NCI-H1417 treated with DMSO at 0.1 percent for 48 hours (cell line): ENCODE results near the gene UFC1.
A peak's percentile ranks its signal among the peaks of the same experiment; 100 is the strongest.

Source experiments
- DNase-seq: peaks from one replicate; lab custom pipeline; 2025; lab: John Stamatoyannopoulos, UW

UFC1 gene

DNA sequence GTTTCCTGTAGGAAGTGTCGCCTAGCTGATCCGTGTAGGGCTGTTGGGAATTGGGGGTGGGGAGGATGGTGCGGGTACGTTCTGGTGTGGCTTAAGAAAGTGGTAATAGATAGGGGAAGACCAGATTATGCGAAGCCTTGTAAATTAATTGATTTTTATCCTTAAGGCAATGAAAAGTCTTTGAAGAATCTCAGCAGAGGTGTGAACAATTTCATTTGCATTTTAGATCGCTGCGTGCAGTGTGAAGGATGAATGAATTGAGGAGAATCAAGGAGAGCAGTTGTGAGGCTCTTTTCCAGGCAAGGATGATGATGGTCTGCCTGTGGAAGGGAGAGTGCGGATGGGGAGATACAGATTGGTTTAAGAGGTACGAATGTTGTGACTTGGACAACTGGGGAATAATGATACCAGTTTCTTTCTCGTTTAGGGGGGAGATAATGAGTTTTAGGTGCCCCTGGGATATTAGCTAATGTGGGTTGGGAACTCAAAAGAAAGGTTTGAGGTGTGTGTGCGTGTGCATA is 20.5 kb upstream of the UFC1 start:
- no peak for DNase-seq

DNA sequence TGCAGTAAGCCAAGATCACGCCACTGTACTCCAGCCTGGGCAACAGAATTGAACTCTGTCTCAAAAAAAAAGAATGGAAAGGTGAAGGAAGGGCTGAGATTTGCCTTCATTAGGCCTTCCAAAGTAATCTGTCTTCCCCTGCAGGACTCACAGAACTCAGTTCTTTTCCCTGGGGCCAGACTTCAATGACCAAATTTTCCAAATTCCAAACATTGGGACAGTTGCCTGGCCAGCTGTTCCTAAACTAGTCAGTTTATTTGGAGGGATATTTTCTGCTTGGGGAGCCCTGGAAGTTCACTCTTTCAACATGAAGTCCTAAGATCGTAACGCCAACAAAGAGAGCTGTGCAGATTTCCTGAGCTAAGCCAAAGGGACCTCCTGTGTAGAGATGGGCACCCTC is 15.9 kb upstream of the UFC1 start:
- no peak for DNase-seq

DNA sequence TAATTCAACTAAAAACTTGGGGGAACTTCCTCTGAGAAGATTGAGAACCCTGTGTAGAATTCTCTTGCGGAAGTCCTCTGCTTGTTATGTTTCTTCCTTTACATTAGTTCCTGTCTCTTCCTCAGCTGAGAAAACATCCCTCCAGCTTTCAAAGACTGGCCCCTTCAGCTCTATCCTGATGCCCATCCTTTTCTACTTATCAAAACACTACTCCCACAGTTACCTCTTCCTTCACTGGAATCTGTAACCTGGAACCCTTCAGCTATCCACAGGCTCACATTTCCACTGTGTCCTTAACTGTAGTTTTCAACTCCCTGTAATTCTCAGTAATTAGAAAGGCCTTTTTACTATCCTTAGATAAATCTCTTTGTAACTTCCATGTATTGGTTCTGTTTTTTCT is 15.3 kb upstream of the UFC1 start:
- no peak for DNase-seq

DNA sequence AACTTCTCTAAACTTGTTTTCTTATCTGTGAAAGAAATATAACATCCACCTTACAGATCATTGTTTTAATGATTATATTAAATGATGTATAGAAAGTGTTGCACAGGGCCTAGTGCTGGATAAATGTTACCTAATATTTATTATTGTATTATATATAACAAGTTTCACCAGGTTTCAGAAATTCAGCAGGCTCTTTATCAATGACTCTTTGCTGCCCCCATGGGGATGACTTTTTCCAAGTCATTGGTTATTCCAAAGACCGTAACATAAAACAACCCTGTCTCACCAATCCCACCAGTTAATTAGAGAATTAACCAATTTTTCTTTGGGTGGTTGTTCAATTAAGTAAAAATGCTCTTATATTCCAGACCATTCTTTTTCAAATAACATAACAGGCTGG is 14.0 kb upstream of the UFC1 start:
- DNase-seq = no peak

DNA sequence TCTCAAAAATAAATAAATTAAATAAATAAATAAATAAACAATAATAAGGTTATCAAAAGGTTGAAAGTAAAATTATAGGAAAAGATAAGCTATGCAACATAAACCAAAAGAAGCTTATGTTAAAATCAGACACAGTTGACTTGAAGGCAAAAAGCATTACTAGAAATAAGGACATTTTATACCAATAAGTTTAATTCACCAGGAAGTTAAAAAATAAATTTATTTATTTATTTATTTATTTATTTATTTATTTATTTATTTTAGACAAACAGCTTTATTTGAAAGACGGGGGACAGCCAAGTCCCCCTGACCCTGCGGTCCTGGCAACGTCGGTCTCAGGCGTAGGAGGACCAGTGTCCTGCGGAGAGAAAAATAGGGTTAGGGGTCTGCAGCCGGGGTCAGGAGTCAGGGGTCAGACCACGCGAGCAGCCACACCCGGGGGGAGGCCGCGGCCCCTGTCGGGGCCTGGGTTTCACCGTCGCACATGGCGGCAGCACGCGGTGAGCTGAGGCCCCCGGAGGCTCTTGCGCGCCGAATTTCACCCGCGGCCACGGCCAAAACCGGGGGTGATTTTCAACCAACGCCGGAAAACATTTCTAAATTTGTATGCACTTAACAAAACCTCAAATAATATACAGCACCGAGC is 12.9 kb upstream of the UFC1 start:
- DNase-seq = no peak

DNA sequence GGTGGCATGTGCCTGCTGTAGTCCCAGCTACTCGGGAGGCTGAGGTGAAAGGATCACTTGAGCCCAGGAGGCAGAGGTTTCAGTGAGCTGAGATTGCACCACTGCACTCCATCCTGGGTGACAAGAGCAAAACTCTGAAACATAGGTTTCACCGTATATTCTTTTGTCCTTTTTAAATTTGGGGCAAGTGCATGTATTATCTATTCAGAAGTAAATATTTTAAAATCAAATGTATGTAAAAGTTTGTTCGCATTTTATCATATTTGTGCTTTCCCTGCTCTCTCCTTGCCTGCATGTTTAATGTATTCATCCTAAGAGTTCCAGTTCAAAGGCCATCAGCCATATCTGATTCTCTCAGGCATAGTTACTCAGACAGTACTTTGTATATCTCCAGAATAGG is 7.9 kb upstream of the UFC1 start:
- DNase-seq = no peak

DNA sequence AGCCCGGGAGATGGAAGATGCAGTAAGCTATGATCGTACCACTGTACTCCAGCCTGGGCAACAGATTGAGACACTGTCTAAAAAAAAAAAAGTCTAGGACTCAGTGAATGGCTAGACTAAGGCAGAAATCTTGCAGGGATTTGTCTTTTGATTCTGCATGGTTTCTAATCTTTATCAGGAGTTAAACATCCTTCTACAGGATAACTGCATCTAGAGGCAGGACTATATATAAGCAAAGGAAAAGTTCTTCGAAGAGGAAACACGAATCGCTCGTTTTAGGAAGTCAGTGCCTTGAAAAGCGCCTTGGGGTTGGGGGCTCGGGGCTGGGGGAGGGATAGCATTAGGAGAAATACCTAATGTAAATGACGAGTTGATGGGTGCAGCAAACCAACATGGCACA is 602 bp upstream of the UFC1 start:
- DNase-seq = no peak

DNA sequence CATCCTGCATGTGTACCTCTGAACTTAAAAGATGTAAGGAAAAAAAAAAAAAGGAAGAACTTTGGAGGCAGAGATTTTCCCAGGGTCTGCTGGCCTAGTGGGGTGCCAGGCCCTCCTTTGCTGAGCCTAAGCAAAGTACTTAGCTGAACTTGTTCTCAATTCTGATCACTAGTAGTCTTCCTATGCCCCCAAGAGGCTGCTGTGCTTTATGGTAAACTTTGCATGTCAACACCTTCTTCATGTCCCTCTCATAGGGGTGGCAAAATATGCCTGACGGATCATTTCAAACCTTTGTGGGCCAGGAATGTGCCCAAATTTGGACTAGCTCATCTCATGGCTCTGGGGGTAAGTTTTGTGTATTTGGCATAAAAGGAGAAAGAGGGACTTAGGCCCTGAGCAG is 4.1 kb downstream of the UFC1 start:
- no peak for DNase-seq

DNA sequence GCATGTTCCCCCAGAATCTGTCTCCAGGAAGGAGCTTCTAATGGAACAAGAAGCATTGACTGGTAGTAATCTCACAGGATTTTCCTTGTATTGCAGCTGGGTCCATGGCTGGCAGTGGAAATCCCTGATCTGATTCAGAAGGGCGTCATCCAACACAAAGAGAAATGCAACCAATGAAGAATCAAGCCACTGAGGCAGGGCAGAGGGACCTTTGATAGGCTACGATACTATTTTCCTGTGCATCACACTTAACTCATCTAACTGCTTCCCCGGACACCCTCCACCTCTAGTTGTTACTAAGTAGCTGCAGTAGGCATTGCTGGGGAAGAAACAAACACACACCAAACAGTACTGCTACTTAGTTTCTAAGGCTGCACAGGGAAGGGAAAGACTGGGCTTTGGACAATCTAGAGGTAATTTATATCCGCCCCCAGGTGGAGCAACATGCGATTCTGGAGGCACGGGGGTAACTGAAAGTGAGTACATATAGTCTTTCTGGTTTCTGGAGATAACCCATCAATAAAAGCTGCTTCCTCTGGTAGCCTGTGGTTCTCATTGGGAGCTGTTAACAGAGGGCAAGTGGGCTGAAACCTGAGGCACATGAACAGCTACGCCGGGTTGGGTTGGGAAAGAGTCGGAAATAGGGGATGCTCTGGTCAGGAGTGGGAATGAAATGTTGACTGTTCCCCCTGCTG is 4.7 kb downstream of the UFC1 start:
- DNase-seq = no peak

DNA sequence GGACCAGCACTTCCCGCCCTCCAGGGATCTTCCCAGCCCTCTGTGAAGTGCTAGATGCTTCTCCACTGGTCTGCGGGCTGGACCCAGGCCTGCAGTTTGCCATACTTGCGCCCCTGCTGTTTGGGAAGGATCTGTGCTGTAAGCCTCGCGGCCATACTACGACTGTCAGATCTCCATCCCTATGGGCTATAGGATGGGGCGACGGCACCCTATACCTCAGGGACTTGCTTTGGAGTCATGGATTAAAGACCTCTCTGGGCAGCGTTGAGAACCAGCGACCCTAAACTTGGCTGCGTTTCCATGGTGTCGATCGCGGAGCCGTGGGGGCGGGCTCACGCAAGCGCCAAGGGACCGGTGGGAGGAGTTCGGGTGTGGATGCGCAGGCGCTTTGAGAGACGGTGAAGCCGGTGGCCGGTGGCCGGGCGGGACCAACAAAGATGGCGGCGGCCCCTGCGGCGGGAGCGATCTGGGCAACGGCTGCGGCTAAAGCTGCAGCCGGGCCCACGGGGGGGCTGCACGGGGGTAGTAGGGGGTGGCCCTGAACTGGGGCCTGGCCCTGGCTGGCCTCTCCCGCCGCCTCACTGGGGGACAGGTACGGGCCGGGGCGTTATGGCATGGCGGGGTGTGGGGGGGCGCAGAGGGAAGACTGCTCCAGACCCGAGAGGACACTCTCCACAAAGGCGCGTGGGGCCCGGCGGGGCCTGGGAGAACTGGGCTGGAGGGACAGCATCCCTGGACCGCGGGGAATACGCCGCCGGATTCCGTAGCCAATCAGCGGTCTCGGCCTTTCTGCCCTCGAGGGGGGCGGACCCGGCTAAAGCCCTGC is 5.5 kb downstream of the UFC1 start, which contains the start of gene USP21:
Gene USP21 (plus strand): TSS at position 414 of the 826 bp plus-strand sequence. CDS start 1,141 bp downstream, outside the sequence.
- peak; percentile 50 for DNase-seq

DNA sequence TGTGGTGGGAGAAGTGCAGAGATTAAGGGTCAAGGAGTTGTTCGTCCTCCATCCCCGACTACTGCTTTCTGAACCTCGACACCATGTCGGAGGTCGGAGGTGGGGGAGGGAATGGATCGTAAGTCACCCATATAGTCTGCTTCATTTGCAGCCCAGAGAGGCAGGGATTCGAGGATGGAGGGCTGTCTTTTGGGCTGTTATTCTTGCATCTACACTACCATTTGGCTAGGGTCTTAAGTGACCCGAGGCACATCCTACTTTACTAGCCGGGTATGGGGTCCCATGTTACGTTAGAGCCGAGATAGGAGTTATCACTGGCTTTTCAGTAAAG is 6.1 kb downstream of the UFC1 start:
- DNase-seq = no peak

DNA sequence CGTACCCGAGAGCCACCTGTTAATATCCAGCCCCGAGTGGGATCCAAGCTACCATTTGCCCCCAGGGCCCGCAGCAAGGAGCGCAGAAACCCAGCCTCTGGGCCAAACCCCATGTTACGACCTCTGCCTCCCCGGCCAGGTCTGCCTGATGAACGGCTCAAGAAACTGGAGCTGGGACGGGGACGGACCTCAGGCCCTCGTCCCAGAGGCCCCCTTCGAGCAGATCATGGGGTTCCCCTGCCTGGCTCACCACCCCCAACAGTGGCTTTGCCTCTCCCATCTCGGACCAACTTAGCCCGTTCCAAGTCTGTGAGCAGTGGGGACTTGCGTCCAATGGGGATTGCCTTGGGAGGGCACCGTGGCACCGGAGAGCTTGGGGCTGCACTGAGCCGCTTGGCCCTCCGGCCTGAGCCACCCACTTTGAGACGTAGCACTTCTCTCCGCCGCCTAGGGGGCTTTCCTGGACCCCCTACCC is 6.9 kb downstream of the UFC1 start:
- DNase-seq = no peak

DNA sequence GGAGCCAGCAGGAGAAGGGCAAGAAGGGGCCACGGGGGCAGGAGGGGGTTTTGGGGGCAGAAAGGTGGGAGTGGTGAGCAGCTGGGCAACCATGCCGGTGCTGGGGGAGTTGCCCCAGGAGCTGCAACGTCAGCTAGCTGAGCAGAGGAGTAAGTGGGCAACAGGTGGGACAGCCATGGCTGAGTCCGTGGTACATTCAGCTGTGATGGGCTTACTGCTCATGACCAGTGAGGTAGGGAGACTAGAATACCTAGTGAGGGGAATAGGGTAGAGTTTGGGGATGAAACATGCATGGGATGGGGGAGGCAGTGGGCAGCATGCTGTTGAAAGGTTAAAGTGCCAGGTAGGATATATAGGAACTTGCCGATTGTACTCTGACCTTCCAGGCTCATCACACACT is 7.9 kb downstream of the UFC1 start:
- DNase-seq = no peak

DNA sequence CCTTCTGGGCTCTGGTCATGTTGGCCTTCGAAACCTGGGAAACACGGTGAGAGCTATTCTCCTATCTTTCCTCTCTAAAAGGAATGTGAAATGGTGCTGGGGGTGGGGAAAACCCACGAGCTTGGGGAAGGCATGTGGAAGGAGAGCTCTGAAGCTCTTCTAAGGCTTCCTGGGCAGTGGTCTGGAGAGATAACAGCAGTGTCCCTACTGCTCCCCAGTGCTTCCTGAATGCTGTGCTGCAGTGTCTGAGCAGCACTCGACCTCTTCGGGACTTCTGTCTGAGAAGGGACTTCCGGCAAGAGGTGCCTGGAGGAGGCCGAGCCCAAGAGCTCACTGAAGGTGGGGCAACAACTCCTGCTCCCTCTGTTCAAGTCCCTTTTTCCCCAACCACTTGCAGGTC is 8.3 kb downstream of the UFC1 start:
- no peak for DNase-seq

DNA sequence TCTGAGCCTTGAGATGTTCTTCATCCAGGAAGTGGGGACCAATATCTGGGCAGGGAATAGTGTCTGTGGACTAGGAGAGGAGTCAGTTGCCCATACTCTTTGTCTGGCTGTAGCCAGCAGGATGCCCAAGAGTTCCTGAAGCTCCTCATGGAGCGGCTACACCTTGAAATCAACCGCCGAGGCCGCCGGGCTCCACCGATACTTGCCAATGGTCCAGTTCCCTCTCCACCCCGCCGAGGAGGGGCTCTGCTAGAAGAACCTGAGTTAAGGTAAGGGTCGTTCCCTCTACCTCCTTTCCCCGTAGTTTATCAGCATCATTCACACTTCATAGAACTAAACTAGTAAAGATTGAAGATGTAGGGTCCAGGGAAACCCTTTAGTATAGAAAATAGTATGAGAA is 9.0 kb downstream of the UFC1 start:
- no peak for DNase-seq

DNA sequence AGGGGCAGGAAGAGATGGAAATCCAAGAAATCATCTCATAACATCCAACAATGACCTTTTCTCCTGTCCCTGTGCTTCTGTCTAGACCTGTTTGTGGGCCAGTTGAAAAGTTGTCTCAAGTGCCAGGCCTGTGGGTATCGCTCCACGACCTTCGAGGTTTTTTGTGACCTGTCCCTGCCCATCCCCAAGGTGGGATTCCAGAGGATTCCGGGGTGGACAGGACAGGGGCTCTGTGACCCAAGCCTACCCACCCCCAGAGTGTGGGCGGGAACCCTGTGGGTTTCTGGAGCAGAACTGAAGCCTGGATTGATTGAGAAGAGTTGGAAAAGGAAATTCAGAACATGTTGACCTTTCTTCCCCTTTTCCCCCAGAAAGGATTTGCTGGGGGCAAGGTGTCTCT is 10.0 kb downstream of the UFC1 start:
- DNase-seq = no peak

DNA sequence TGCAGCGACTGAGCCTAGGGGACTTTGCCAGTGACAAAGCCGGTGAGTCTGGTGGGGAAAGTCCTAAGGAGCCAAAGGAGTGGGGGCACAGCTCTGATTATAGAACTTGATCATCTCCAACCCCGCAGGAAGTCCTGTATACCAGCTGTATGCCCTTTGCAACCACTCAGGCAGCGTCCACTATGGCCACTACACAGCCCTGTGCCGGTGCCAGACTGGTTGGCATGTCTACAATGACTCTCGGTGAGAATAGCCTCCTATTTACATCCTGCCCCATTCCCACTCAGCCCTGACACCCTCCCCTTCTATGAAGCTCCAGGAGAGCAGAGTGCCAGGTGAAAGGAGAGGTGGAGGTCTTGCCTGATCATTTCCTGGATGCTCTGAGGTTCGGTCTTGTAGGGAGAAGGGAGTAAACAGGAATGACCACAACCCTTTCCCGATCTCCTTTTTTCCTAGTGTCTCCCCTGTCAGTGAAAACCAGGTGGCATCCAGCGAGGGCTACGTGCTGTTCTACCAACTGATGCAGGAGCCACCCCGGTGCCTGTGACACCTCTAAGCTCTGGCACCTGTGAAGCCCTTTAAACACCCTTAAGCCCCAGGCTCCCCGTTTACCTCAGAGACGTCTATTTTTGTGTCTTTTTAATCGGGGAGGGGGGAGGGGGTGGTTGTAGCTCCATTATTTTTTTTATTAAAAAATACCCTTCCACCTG is 11.3 kb downstream of the UFC1 start:
- DNase-seq = no peak

DNA sequence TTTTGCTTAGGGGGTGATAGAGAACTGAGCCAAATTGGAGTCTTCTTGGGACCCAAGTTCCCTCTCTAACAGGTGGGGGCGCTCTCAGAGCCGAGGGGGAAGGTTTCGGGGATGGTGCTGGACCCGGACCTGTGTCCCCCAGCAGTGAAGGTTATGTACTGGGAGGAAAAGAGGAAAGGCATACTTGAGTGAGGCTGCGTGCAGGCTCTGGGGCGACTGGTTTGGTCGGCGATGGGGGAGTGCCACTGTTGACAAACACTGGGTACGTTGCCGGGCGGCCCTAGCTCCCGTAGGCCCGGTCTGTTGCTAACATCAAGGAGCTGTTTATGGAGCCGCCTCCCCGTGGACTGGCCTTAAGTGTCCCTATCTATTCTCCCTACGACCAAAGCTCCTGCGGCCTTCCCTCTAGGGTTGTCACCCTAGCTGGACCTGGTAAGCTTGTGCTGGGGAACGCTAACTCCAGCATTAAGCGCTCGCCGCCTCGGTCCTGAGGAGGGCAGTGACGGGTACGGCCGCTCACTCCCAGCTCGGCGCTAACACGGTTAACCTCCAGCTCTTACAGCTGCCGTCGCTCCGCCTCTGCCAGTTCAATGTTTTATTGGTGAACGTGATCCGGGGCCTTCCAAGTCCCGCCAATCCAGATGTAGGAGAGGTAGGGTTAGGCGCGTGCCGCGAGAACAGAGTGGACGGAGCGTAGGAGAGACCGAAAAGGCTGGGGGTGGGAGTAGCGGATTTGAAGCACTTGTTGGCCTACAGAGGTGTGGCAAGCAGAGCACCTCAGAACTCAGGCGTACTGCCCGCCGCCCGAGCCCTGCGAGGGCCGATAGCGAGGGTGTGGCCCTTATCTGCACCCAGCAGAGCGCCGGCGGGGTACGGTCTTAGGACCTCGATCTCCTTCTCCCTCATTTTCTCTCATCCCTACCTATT is 12.2 kb downstream of the UFC1 start, which contains the start of gene PPOX:
Gene PPOX (plus strand): TSS at position 685 of the 927 bp plus-strand sequence. CDS start 422 bp downstream, outside the sequence.
- peak; percentile 89 for DNase-seq

DNA sequence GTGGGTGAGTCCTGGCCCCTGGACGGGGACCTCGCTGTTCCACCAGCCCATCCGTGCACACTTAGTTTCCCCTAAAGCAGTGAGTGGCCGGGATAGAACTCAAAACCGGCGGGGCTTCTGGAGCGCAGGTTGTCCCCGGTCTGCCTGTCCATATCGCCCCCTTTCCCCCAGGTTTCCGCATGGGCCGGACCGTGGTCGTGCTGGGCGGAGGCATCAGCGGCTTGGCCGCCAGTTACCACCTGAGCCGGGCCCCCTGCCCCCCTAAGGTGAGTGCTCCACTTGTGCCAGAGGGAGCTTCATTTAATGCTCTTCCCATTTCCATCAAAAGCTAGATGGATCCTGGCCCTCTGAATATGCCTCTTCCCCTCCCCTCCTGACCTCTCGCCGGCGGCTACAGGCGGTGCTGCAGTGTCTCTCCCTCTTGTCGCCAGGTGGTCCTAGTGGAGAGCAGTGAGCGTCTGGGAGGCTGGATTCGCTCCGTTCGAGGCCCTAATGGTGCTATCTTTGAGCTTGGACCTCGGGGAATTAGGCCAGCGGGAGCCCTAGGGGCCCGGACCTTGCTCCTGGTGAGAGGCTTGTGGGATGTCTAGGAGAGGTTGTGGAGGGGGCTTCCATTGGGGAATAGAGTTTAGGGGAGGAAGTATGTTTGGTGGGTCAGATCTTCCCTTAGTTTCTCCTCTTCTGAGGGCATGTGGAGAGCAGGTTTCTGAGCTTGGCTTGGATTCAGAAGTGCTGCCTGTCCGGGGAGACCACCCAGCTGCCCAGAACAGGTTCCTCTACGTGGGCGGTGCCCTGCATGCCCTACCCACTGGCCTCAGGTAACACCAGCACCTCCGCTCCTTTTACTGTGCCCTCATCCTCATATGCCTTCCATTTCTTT is 13.1 kb downstream of the UFC1 start:
- DNase-seq = no peak

DNA sequence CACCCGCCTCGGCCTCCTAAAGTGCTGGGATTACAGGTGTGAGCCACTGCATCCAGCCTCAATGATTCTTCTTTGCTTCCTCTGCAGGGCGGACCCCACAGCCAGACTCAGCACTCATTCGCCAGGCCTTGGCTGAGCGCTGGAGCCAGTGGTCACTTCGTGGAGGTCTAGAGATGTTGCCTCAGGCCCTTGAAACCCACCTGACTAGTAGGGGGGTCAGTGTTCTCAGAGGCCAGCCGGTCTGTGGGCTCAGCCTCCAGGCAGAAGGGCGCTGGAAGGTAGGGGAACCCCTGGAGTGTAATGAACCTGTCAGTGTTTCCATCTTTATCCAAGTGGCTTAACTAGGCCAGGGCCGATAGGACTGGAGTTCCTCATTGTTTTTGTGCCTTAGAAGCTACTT is 15.1 kb downstream of the UFC1 start:
- no peak for DNase-seq
